Stimulated activated CD8-positive, alpha-beta memory T cell treated with anti-CD3 and anti-CD28 coated beads, Interleukin-2, amount 100 ng/mL, for 48 hours (primary cell): ENCODE results near the gene AP1S1.
"Not testable (repeated sequence)": the region's sequence is repeated elsewhere in the genome, so short reads cannot be mapped to it uniquely, and the experiment has no call there.

Experiments
- DNase-seq, 2 donors: peaks; one replicate each; pipeline ENCODE4 v3.0.0-alpha.2; 2020; ENCODE audit warnings: low read depth in 2 of 2

Gene AP1S1

GRCh38 chr7:101201695-101202602 is 47.7 kb downstream of the AP1S1 start:
- DNase-seq: no peak

GRCh38 chr7:101202603-101202918 is 48.3 kb downstream of the AP1S1 start:
- no peak for DNase-seq

GRCh38 chr7:101203740-101204738 is 49.8 kb downstream of the AP1S1 start:
- DNase-seq: not testable (repeated sequence)

- no peak for DNase-seq
These were observed 51.8 kb downstream of the AP1S1 start for GRCh38 chr7:101205901-101206664.

- no peak for DNase-seq
These were observed 52.4 kb downstream of the AP1S1 start for GRCh38 chr7:101206665-101207042.

- DNase-seq: no peak
These were observed 53.2 kb downstream of the AP1S1 start for GRCh38 chr7:101207459-101207858.

GRCh38 chr7:101208794-101209193 is 54.5 kb downstream of the AP1S1 start:
- DNase-seq: no peak

GRCh38 chr7:101210143-101210542 is 55.9 kb downstream of the AP1S1 start:
- DNase-seq: no peak
